PC-3 (cell line): Measurements from ENCODE around the gene TEAD1. TPM values are rescaled to one million over a fixed set of nuclear protein-coding genes. Genes with fewer than 3 reads are reported as not detected.

Experiments used
- ATAC-seq: fragments of 200-7000 bp; cut with Tn5 transposase; 2 replicates; pipeline ENCODE4 v1.9.1; 2020; ENCODE audit warnings: mild to moderate bottlenecking, moderate library complexity
- BruUV-seq: library from RNA; stranded (reverse); fragments of 400-500 nt; replicated peaks from 2 replicates; lab custom pipeline; 2021; lab: Mats Ljungman, UMichigan
- CTCF ChIA-PET: fragments of 300-600 bp; sonication (Branson Sonifier 250); formaldehyde crosslinking; loops from one replicate; lab custom pipeline; 2022; ENCODE audit warnings: antibody characterized with exemption; lab: Charles Lee
- POLR2A ChIA-PET: fragments of 300-600 bp; sonication (Branson Sonifier 250); formaldehyde crosslinking; loops from one replicate; lab custom pipeline; 2022; ENCODE audit warnings: antibody characterized with exemption; ENCODE audit not compliant: unreplicated experiment; lab: Charles Lee
- DNase-seq: peaks from one replicate; pipeline ENCODE4 v3.0.0-alpha.2; 2015
- H2AFZ ChIP-seq: fragments of 300-600 bp; sonication (generic); 2 replicates; pipeline ENCODE4 v1.6.0; 2016; ENCODE audit warnings: antibody characterized with exemption, low read length
- H3F3A ChIP-seq: fragments of 300-600 bp; sonication (generic); one replicate; pipeline ENCODE4 v1.6.0; 2017; ENCODE audit warnings: antibody characterized with exemption, low read length, control low read depth, mild to moderate bottlenecking; ENCODE audit not compliant: unreplicated experiment
- H3K27ac ChIP-seq: fragments of 300-600 bp; sonication (generic); 2 replicates; pipeline ENCODE4 v1.5.1; 2016; ENCODE audit warnings: mild to moderate bottlenecking, low read length
- H3K27me3 ChIP-seq: fragments of 300-600 bp; sonication (generic); 2 replicates; pipeline ENCODE4 v1.6.1; 2016; ENCODE audit warnings: low read length, mixed read lengths
- H3K36me3 ChIP-seq: fragments of 300-600 bp; sonication (generic); 2 replicates; pipeline ENCODE4 v1.6.1; 2016; ENCODE audit warnings: low read depth, mixed run types, low read length, mixed read lengths
- H3K4me1 ChIP-seq: fragments of 300-600 bp; sonication (generic); 2 replicates; pipeline ENCODE4 v1.5.1; 2016; ENCODE audit warnings: low read length; ENCODE audit not compliant: insufficient read depth
- H3K4me2 ChIP-seq: fragments of 300-600 bp; sonication (generic); 2 replicates; pipeline ENCODE4 v1.6.0; 2016; ENCODE audit warnings: low read length
- H3K4me3 ChIP-seq: fragments of 300-600 bp; sonication (generic); 2 replicates; pipeline ENCODE4 v1.5.1; 2016; ENCODE audit warnings: mild to moderate bottlenecking, low read length, mixed read lengths
- H3K79me2 ChIP-seq: fragments of 300-600 bp; sonication (generic); 2 replicates; pipeline ENCODE4 v1.6.1; 2017; ENCODE audit warnings: low read length, mixed read lengths
- H3K9ac ChIP-seq: fragments of 300-600 bp; sonication (generic); 2 replicates; pipeline ENCODE4 v1.6.0; 2016; ENCODE audit warnings: mild to moderate bottlenecking, low read length
- H3K9me2 ChIP-seq: fragments of 300-600 bp; sonication (generic); replicated peaks from 2 replicates; pipeline ENCODE4 v1.6.1; 2016; ENCODE audit warnings: mixed run types, low read length, mixed read lengths
- H3K9me3 ChIP-seq: fragments of 300-600 bp; sonication (generic); 2 replicates; pipeline ENCODE4 v1.6.1; 2016; ENCODE audit warnings: low read length, mixed read lengths
- H4K20me1 ChIP-seq: fragments of 300-600 bp; sonication (generic); 2 replicates; pipeline ENCODE4 v1.6.1; 2016; ENCODE audit warnings: low read length, mixed read lengths
- CTCF ChIP-seq: fragments of 300-600 bp; sonication (generic); conservative IDR thresholded peaks from 2 replicates; pipeline ENCODE4 v1.5.1; 2017; ENCODE audit warnings: antibody characterized with exemption, low read depth, mild to moderate bottlenecking, low read length
- EZH2 ChIP-seq: fragments of 300-600 bp; sonication (generic); IDR thresholded peaks from one replicate; pipeline ENCODE4 v1.6.1; 2017; ENCODE audit warnings: antibody characterized with exemption, mild to moderate bottlenecking, low read length; ENCODE audit not compliant: unreplicated experiment
- EZH2phosphoT487 ChIP-seq: fragments of 300-600 bp; sonication (generic); IDR thresholded peaks from 2 replicates; pipeline ENCODE4 v1.6.1; 2018; ENCODE audit warnings: mild to moderate bottlenecking, antibody characterized with exemption, low read length, borderline replicate concordance
- intact Hi-C: fragments of 100-400 bp; cut with micrococcal nuclease; formaldehyde crosslinking; loops from 2 replicates; pipeline ENCODE4 v1.9.0; 2023
- total RNA-seq: library from RNA; depleted of rRNA; stranded (reverse); fragments of >200 nt; gene quantifications from 2 replicates; pipeline ENCODE4 v1.2.3, GENCODE V29; 2014

The TEAD1 gene
- total RNA-seq, 1 experiment from 2014 or later: 70.2 TPM

- Histone ChIP-seq H3K9ac (no peak overlapping the region), H3K27ac (no peak overlapping the region), H3K36me3 (no peaks in the 10 kb centered on the region), H3K79me2 (peaks cover 90% of the 10 kb centered on the region), H3K9me3 (no peaks in the 10 kb centered on the region), H4K20me1 (peaks cover 25% of the 10 kb centered on the region), H3K4me3 (no peak overlapping the region), H3K4me2 (no peak overlapping the region), H2AFZ (no peak overlapping the region), H3F3A (peaks cover 10% of the 10 kb centered on the region), H3K27me3 (no peaks in the 10 kb centered on the region), H3K9me2 (no peaks in the 10 kb centered on the region), H3K4me1 (peaks cover 83% of the 10 kb centered on the region)
- POLR2A ChIA-PET: no interaction called here
- CTCF ChIA-PET: no interaction called here
- ATAC-seq: no peak
- no TSS peak for BruUV-seq
- intact Hi-C loops: no loop called here
- TF ChIP-seq EZH2phosphoT487 (no peak), CTCF (no peak), EZH2 (no peak)
- no peak for DNase-seq
Measured at GRCh38 chr11:12689029-12689755, 15.0 kb downstream of the TEAD1 start.

DNA sequence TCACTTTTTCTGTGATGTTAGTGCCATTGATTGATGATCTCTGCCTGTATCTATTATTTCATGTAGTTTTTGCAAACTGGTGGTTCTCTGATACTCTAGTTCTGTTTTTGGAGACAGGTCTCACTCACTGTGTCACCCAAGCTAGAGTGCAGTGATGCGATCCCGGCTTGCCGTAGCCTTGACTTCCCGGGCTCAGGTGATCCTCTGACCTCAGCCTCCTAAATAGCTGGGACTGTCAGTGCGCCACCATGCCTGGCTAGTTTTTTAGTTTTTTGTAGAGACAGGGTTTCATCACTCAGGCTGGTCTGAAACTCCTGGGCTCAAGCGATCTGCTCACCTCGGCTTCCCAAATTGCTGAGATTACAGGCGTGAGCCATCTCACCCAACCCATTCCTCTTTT is 16.4 kb downstream of the TEAD1 start:
- POLR2A ChIA-PET: no interaction called here
- H3K4me2 ChIP-seq: no peak overlapping the region
- H3K27me3 ChIP-seq: no peaks in the 10 kb centered on the region
- ATAC-seq (no peak), DNase-seq (no peak)
- peaks cover 90% of the 10 kb centered on the region for H3K79me2 ChIP-seq
- H3K9ac ChIP-seq: no peak overlapping the region
- no peaks in the 10 kb centered on the region for H3K9me2 ChIP-seq
- BruUV-seq: no TSS peak
- no peak overlapping the region for H3K4me3 ChIP-seq
- peaks cover 18% of the 10 kb centered on the region; the same call in 1 of the 2 replicates for H4K20me1 ChIP-seq
- H3K9me3 ChIP-seq: no peaks in the 10 kb centered on the region
- H2AFZ ChIP-seq: no peak overlapping the region
- no peak overlapping the region for H3K27ac ChIP-seq
- no peak for TF ChIP-seq CTCF
- no peak for TF ChIP-seq EZH2phosphoT487
- no peak for TF ChIP-seq EZH2
- peaks cover 83% of the 10 kb centered on the region for H3K4me1 ChIP-seq
- H3K36me3 ChIP-seq: no peaks in the 10 kb centered on the region
- intact Hi-C loops: loop anchor here (5.0 kb wide), 1 partner anchor 82 kb away; no protein-coding TSS in a partner anchor
- peaks cover 20% of the 10 kb centered on the region for H3F3A ChIP-seq
- CTCF ChIA-PET: no interaction called here

DNA sequence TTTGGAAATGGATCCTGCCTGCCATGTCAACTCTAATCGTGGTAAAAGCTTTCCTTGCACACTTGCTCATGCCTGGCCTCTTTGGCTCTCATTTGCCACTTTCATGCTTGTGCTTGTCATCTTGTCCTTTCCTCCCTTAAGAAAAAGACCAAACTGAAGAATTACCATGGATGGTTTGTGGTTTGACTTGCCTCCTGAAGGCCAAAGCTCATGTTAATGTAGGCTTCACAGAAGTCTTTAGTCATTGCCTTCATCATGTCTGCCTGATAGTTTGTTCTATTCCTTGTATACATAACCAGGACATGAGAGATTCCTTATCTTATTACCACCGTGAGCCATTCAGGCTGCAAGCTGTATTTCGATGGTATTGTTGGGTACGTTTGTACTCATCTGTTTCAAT is 17.3 kb downstream of the TEAD1 start:
- H3K27ac ChIP-seq: peak overlapping the region; percentile 99
- TF ChIP-seq EZH2 (no peak), CTCF (no peak), EZH2phosphoT487 (no peak)
- ChIA-PET POLR2A (interaction anchor here (0.5 kb wide), 1 partner anchor 79 kb away, joined by 5 read pairs; no protein-coding TSS in a partner anchor), CTCF (interaction anchor here (0.6 to 0.7 kb wide), 2 partner anchors 13 to 360 kb away, joined by 3 read pairs; no protein-coding TSS in a partner anchor)
- DNase-seq (no peak), ATAC-seq (no peak)
- no peak overlapping the region for H2AFZ ChIP-seq
- H3K4me2 ChIP-seq: no peak overlapping the region
- no peaks in the 10 kb centered on the region for H3K9me2 ChIP-seq
- H3F3A ChIP-seq: peaks cover 20% of the 10 kb centered on the region
- peaks cover 90% of the 10 kb centered on the region for H3K79me2 ChIP-seq
- peaks cover 83% of the 10 kb centered on the region for H3K4me1 ChIP-seq
- H3K27me3 ChIP-seq: no peaks in the 10 kb centered on the region
- H3K9me3 ChIP-seq: no peaks in the 10 kb centered on the region
- no peaks in the 10 kb centered on the region for H3K36me3 ChIP-seq
- intact Hi-C loops: loop anchor here (5.0 kb wide), 1 partner anchor 81 kb away; no protein-coding TSS in a partner anchor
- H4K20me1 ChIP-seq: peaks cover 18% of the 10 kb centered on the region; the same call in 1 of the 2 replicates
- H3K4me3 ChIP-seq: no peak overlapping the region
- H3K9ac ChIP-seq: no peak overlapping the region
- BruUV-seq: no TSS peak
